AG09309 (cell line): Measurements from ENCODE around the gene PHACTR3.

Source experiments
- DNase-seq: peaks from one replicate; pipeline ENCODE4 v3.0.0-alpha.2; 2010; ENCODE audit warnings: low read depth
- H3K4me3 ChIP-seq: 2 replicates; pipeline ENCODE4 v1.5.1; 2011; ENCODE audit warnings: mild to moderate bottlenecking, low read depth, low read length, moderate library complexity; ENCODE audit not compliant: control insufficient read depth
- TF ChIP-seq, protein P1 (sequence below): IDR thresholded peaks from 2 replicates; pipeline ENCODE4 v1.5.1; 2011; ENCODE audit warnings: mild to moderate bottlenecking, low read depth, low read length, inconsistent platforms; ENCODE audit not compliant: insufficient read depth, control insufficient read depth; ENCODE audit errors: missing control alignments

PHACTR3 gene

DNA sequence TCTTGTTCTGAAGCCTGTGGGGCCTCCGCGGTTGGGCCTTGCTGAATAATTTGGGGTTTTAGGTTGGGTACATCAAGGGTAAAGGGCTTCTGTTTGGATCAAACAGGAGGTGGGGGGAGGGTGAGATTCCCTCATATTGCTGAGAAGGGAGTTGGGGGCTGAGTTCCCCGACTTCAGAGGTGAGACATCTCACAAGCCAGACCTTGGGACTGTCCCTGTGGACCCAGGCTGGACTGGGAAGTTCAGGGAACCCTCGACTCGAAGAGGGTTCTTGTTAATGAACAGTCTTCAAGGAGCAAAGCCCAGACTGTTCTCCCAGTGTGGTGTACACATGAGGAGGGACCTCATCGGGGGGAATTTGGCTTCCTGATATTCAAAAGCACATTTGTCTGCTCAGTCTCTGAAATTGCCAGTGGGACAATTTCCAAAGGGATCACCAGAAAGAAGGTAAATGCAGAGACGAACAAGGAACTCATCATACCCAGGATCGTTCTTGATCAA is 210.6 kb downstream of the PHACTR3 start:
- no peak for DNase-seq
- TF ChIP-seq, protein P1, sequence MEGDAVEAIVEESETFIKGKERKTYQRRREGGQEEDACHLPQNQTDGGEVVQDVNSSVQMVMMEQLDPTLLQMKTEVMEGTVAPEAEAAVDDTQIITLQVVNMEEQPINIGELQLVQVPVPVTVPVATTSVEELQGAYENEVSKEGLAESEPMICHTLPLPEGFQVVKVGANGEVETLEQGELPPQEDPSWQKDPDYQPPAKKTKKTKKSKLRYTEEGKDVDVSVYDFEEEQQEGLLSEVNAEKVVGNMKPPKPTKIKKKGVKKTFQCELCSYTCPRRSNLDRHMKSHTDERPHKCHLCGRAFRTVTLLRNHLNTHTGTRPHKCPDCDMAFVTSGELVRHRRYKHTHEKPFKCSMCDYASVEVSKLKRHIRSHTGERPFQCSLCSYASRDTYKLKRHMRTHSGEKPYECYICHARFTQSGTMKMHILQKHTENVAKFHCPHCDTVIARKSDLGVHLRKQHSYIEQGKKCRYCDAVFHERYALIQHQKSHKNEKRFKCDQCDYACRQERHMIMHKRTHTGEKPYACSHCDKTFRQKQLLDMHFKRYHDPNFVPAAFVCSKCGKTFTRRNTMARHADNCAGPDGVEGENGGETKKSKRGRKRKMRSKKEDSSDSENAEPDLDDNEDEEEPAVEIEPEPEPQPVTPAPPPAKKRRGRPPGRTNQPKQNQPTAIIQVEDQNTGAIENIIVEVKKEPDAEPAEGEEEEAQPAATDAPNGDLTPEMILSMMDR, result no peak
- H3K4me3 ChIP-seq, result no peak overlapping the region

DNA sequence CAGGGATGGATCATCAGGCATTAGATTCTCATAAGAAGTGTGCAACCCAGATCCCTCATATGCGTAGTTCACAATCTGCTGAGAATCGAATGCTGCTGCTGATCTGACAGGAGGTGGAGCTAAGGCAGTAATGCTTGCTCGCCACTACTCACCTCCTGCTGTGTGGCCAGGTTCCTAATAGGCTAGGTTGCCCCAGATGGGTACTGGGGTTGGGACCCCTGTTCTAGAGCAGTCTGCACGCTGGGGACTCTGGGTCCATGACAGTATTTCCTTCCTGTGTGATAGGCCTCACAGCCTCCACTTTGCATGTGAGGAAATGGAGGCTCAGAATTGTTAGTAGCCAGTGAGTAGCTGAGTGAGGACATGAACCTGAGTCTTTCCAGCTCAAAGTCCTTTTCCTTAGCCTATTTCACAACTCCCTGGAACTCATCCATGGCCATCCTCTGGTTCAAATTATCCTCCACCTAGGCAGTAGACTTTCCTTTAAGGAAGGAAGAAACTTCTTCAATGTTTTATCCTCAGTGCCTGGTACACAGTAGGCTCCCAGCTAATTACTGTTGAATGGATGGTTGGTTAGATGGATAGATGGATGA is 211.9 kb downstream of the PHACTR3 start:
- TF ChIP-seq, protein P1, result no peak
- DNase-seq, result no peak
- no peak overlapping the region for H3K4me3 ChIP-seq

DNA sequence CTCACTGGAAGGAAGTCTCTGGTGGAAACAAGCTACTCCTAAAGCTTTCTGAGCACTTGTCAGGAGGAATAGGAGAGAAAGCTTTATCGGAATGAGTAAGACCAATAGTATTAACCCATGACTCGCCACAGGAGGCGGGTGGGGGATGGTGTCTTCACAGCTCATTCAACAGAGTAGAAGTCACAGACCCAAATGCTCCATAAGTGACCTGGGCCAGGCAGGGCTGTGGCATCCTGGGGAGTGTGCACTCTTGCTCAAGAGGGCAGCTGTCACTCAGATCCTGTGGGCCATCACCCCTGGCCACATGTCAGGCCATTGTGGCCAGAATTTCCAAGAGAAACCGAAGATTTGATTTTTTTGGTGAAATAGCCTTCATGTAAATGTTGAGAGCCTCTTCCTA is 213.1 kb downstream of the PHACTR3 start:
- no peak overlapping the region for H3K4me3 ChIP-seq
- TF ChIP-seq, protein P1, result no peak
- no peak for DNase-seq

DNA sequence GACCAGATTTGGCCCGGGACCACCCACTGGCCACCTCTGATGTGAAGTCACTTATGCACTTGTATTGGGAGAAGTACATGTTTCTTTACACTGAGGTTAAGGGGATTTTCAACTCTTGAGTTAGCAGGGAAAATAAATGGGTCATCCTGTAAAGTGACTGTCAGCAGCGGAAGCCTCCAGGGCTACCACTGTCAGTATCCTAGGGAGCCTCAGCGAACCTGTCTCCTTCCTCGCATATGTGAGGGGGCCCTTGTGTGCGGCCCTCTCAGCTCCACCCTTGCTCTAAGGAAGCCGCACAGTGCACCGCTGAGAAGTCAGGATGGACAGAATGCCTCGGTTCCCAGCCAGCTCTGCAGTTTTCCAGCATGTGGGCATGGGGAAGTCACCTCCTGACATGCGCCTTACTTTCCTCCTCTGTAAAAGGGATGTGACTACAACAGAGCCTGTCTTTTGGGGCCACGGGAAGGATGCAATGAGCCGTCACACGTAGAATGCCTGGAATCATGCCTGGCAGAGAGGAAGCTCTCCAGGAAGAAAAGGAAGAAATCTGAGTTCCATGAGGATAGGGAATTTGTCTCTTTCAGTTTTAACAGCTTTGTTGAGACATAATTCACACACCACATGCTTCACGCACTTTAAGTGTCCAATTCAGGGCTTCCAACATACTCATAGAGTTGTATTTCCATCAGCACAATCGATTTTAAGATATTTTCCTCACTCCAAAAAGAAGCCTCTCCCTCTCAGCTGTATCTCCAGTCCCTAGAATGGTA is 213.7 kb downstream of the PHACTR3 start:
- H3K4me3 ChIP-seq, result no peak overlapping the region
- TF ChIP-seq, protein P1, result no peak
- DNase-seq, result no peak

DNA sequence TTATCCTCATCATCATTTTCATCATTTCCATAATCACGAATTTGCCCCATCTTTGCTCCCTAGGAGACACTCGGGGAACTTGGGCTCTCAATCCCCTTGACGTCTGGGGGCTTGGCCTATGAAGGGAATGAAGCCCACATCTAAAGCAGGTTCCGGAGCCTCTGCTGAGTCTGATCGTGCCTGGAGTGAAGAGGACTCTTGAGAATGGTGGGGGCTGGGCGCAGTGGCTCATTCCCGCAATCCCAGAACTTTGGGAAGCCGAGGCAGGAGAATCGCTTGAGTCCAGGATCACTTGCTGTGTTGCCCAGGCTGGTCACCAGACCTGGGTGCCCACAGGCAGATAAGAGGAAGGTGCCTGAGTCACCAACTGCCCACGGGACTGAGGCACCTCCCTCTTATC is 214.6 kb downstream of the PHACTR3 start:
- DNase-seq, result no peak
- TF ChIP-seq, protein P1, result no peak
- no peak overlapping the region for H3K4me3 ChIP-seq

DNA sequence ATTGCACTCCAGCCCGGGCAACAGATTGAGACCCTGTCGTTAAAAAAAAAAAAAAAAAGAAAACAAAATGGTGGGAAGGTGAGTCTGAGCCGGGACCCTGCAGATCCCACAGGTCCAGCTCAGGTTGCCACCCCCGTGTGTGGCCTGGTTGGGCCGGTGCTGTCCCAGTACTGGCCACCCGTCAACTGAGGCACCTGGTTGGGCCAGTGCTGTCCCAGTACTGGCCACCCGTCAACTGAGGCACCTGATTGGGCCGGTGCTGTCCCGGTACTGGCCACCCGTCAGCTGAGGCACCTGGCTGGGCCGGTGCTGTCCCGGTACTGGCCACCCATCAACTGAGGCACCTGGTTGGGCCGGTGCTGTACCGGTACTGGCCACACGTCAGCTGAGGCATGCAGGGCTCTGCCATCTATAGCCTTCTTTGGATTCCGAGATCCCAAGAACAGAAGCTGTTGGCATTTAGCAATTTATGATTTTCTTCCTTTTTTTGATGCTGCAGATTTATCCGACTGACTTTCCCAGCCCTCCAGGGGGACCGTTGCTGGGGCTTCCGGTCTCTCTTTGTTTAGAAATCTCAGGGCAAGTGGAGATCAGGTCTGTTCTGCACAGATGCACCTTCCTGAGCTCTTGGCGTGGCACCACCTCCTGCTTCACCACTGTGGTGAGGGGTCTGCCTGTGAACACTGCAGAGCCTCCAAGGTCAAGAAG is 215.3 kb downstream of the PHACTR3 start:
- H3K4me3 ChIP-seq, result no peak overlapping the region
- TF ChIP-seq, protein P1, result no peak
- DNase-seq, result no peak
